Esophagus muscularis mucosa (tissue), 4 donors: ENCODE measurements around the gene TAS2R46. TPM values are rescaled to one million over a fixed set of nuclear protein-coding genes. Genes with fewer than 3 reads are reported as not detected.

ENCODE experiments used
- DNase-seq: peaks from one replicate; pipeline ENCODE4 v3.0.0-alpha.2; 2017; ENCODE audit errors: extremely low spot score
- H3K27ac ChIP-seq, 4 donors: fragments of 200-600 bp; sonication (generic); replicated peaks in 1 of 4; 1 replicate in 3 of 4; 2 replicates in 1 of 4; pipeline ENCODE4 v1.5.1; 2016 to 2019; ENCODE audit warnings: mild to moderate bottlenecking in 1 of 4
- H3K27me3 ChIP-seq, 4 donors: fragments of 200-600 bp; sonication (generic); one replicate each; pipeline versions ENCODE4 v1.5.1 to v1.6.0; 2016 to 2019
- H3K36me3 ChIP-seq, 4 donors: fragments of 200-600 bp; sonication (generic); one replicate each; pipeline ENCODE4 v1.5.1; 2016 to 2019
- H3K4me1 ChIP-seq, 4 donors: fragments of 200-600 bp; sonication (generic); one replicate each; pipeline ENCODE4 v1.5.1; 2016 to 2019
- H3K4me3 ChIP-seq, 4 donors: fragments of 200-600 bp; sonication (generic); 1 replicate in 2 of 4; 2 replicates in 2 of 4; pipeline ENCODE4 v1.5.1; 2016 to 2019; ENCODE audit warnings: mild to moderate bottlenecking in 4 of 4, moderate library complexity in 1 of 4
- H3K9me3 ChIP-seq, 4 donors: fragments of 200-600 bp; sonication (generic); 1 replicate in 3 of 4; 2 replicates in 1 of 4; pipeline ENCODE4 v1.5.1; 2016 to 2019
- EP300 ChIP-seq: sonication (generic); formaldehyde crosslinking; IDR thresholded peaks from one replicate; pipeline ENCODE4 v1.6.1; 2017; ENCODE audit warnings: antibody characterized with exemption
- POLR2A ChIP-seq: fragments of 450-650 bp; IDR thresholded peaks from one replicate; pipeline ENCODE4 v1.6.1; 2017; ENCODE audit warnings: antibody characterized with exemption, moderate library complexity, mild to moderate bottlenecking, low read depth
- POLR2AphosphoS5 ChIP-seq, 2 donors: sonication (generic); formaldehyde crosslinking; IDR thresholded peaks; one replicate each; pipeline ENCODE4 v1.6.1; 2017; ENCODE audit warnings: antibody characterized with exemption in 2 of 2
- WGBS: methylation state at CpG from one replicate; pipeline ENCODE4 v1.1.5; 2018; 5-methylcytosine and 5-hydroxymethylcytosine counted together
- intact Hi-C: fragments of 100-400 bp; cut with DNase I; formaldehyde crosslinking; loops from one replicate; pipeline ENCODE4 v1.15.1; 2023
- total RNA-seq, 4 donors: library from RNA; depleted of rRNA; stranded (reverse); fragments of >200 nt; gene quantifications; one replicate each; pipeline versions ENCODE4 v1.1.0 to v1.2.1, GENCODE V29; 2016
- TF ChIP-seq, protein P1 (sequence below), 3 experiments: fragments of 200-600 bp in 2 of 3; fragments of 450-650 bp in 1 of 3; sonication (generic) in 2 of 3; IDR thresholded peaks; one replicate each; pipeline ENCODE4 v1.5.1; 2017 to 2019; ENCODE audit warnings: antibody characterized with exemption in 3 of 3, mild to moderate bottlenecking in 2 of 3, moderate library complexity in 1 of 3

TAS2R46 gene
- total RNA-seq, 4 donors from 2014 or later: 1.1 TPM; not detected in 3

DNA sequence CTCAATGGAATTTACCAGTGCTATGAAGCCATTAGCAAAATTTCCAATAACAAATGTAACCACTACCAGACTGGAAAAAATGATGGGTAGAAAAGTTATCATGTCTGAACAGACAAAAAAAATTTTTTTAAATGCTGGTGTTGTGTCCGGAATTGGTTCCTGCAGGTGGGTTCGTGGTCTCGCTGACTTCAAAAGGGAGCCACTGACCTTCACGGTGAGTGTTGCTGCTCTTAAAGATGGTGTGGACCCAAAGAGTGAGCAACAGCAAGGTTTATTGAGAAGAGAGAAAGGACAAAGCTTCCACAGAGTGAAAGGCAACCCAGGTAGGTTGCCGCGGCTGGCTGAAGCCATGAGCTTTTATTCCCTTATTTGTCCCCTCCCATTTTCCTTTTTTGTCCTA, 30.0 kb upstream of the TAS2R46 start, which contains the start of gene TAS2R43:
TSS of gene TAS2R43 (minus strand) at position 186 of the 400 bp plus-strand sequence. CDS start at position 102, 84 bp downstream.
- no peaks in the 10 kb centered on the region for H3K4me1 ChIP-seq
- H3K36me3 ChIP-seq: no peaks in the 10 kb centered on the region
- DNase-seq: no peak
- 94% methylated on average over 6 of the region's 6 CpGs for WGBS
- no peaks in the 10 kb centered on the region for H3K27me3 ChIP-seq
- no peaks in the 10 kb centered on the region for H3K9me3 ChIP-seq
- intact Hi-C loops: no loop called here
- no peak within 1 kb of the TSS for H3K4me3 ChIP-seq
- TF ChIP-seq, protein P1, sequence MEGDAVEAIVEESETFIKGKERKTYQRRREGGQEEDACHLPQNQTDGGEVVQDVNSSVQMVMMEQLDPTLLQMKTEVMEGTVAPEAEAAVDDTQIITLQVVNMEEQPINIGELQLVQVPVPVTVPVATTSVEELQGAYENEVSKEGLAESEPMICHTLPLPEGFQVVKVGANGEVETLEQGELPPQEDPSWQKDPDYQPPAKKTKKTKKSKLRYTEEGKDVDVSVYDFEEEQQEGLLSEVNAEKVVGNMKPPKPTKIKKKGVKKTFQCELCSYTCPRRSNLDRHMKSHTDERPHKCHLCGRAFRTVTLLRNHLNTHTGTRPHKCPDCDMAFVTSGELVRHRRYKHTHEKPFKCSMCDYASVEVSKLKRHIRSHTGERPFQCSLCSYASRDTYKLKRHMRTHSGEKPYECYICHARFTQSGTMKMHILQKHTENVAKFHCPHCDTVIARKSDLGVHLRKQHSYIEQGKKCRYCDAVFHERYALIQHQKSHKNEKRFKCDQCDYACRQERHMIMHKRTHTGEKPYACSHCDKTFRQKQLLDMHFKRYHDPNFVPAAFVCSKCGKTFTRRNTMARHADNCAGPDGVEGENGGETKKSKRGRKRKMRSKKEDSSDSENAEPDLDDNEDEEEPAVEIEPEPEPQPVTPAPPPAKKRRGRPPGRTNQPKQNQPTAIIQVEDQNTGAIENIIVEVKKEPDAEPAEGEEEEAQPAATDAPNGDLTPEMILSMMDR (IDR thresholded peaks at IDR 0.05): no peak
- TF ChIP-seq POLR2AphosphoS5 (IDR thresholded peaks at IDR 0.05) (no peak), EP300 (no peak), POLR2A (no peak)
- H3K27ac ChIP-seq: no peak within 1 kb of the TSS

DNA sequence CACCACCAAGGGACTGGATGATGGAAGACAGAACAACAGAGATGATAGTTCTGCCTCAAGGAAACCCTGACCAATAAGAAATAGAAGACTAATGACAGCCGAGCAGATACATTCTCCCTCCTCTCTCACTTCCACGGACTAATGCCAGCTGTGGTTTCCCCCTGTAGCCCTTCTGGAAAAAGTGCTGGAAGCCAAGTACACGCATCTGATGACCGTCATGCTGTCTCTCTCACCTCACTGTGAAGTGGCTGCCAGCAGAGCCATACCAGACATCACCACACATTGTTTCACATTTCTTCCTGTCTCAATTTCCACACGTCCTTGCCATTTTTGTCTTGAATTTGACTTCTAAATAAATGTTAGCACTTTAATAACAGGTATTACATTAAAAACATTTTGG, 27.2 kb upstream of the TAS2R46 start:
- DNase-seq: no peak
- intact Hi-C loops: no loop called here
- TF ChIP-seq POLR2AphosphoS5 (IDR thresholded peaks at IDR 0.05) (no peak), POLR2A (no peak), EP300 (no peak)
- TF ChIP-seq, protein P1 (IDR thresholded peaks at IDR 0.05): no peak
- Histone ChIP-seq H3K27ac (no peak overlapping the region), H3K36me3 (no peaks in the 10 kb centered on the region), H3K4me3 (no peak overlapping the region), H3K9me3 (no peaks in the 10 kb centered on the region), H3K4me1 (no peaks in the 10 kb centered on the region), H3K27me3 (no peaks in the 10 kb centered on the region)
- WGBS: 80% methylated on average over 5 of the region's 5 CpGs

DNA sequence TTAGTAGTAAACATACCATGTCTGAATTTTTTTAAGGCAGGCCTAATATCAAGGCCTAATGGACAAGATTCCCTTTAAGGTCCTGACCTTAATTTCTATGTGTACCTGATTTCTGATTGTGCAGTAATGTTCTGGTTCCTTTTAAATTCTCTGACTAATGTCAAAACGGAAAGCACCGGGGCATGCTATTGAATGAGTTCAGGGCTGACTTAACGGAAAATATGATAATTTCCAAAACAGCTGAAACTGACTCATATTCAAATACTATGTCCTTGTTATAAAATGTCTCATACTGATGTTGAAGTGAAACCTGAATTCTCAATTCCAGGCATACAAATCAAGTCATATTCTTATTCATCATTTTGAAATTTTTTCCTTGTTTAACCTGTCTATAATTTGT, 23.3 kb upstream of the TAS2R46 start:
- no peaks in the 10 kb centered on the region for H3K36me3 ChIP-seq
- H3K27ac ChIP-seq: no peak overlapping the region
- H3K4me3 ChIP-seq: no peak overlapping the region
- peaks cover 0 to 10% (median 5%) of the 10 kb centered on the region in 4 donors for H3K9me3 ChIP-seq
- intact Hi-C loops: no loop called here
- H3K4me1 ChIP-seq: no peaks in the 10 kb centered on the region
- WGBS: 84% methylated on average over 3 of the region's 3 CpGs
- DNase-seq: no peak
- H3K27me3 ChIP-seq: no peaks in the 10 kb centered on the region
- TF ChIP-seq POLR2AphosphoS5 (IDR thresholded peaks at IDR 0.05): no peak
- TF ChIP-seq EP300: no peak
- no peak for TF ChIP-seq POLR2A
- TF ChIP-seq, protein P1 (IDR thresholded peaks at IDR 0.05): no peak

DNA sequence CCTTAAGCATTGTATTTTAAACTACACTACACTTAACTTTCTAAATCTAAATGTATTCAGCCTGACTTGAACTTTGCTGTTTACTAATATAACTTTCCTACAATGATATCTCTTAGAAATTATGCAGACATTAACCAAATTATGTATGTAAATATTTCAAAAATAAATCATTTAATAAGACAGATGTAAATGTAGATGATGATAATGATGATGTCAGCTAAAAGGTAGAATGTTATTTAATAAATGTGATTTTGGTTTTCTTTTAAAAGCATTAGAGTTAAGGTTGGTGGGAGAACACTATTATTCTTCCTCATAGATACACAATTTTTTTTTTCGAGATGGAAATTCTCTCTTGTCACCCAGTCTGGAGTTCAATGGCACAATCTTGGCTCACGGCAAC, 19.9 kb upstream of the TAS2R46 start:
- intact Hi-C loops: no loop called here
- Histone ChIP-seq H3K4me3 (no peak overlapping the region), H3K9me3 (peaks cover 0 to 10% (median 5%) of the 10 kb centered on the region in 4 donors), H3K36me3 (no peaks in the 10 kb centered on the region), H3K27me3 (no peaks in the 10 kb centered on the region), H3K4me1 (no peaks in the 10 kb centered on the region), H3K27ac (no peak overlapping the region)
- DNase-seq: no peak
- TF ChIP-seq POLR2AphosphoS5 (IDR thresholded peaks at IDR 0.05) (no peak), EP300 (no peak), POLR2A (no peak)
- TF ChIP-seq, protein P1 (IDR thresholded peaks at IDR 0.05): no peak
- 97% methylated on average over 2 of the region's 2 CpGs for WGBS

DNA sequence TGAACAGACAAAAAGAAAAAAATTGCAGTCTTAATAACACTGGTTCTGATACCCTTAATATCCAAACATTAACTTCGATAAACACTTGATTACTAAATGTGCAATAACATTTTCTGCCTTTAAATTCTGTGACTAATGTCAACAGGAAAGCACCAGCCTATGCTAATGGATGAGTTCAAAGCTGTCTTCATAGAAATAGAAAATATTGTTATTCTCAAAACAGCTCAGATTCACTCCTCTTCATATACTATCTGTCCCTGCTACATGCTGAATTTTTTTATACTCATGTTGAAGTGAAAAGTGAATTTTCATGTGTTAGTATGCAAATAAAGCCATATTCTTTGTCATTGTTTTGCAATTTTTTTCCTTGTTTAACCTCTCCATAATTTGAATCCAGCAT, 16.2 kb upstream of the TAS2R46 start:
- no peaks in the 10 kb centered on the region for H3K36me3 ChIP-seq
- H3K9me3 ChIP-seq: peaks cover 0 to 10% (median 5%) of the 10 kb centered on the region in 4 donors
- no peak for DNase-seq
- H3K27me3 ChIP-seq: no peaks in the 10 kb centered on the region
- 94% methylated on average over 1 of the region's 1 CpG for WGBS
- H3K4me1 ChIP-seq: no peaks in the 10 kb centered on the region
- H3K4me3 ChIP-seq: no peak overlapping the region
- intact Hi-C loops: no loop called here
- H3K27ac ChIP-seq: no peak overlapping the region
- TF ChIP-seq POLR2A (no peak), EP300 (no peak), POLR2AphosphoS5 (IDR thresholded peaks at IDR 0.05) (no peak)
- TF ChIP-seq, protein P1 (IDR thresholded peaks at IDR 0.05): no peak
